HepG2 (cell line): ENCODE data around the gene MYO10.

Source experiments
- CBX5 ChIP-seq: sonication (generic); formaldehyde crosslinking; IDR thresholded peaks from 2 replicates; pipeline ENCODE4 v1.4.0; 2020; ENCODE audit warnings: missing genetic modification reagents, borderline replicate concordance
- FOXA1 ChIP-seq, 2 experiments: fragments of 450-650 bp in 1 of 2; sonication (generic) in 1 of 2; formaldehyde crosslinking in 1 of 2; IDR thresholded peaks; 2 replicates each; pipeline versions ENCODE4 v1.4.0 to v1.6.1; 2016 to 2020; ENCODE audit warnings: missing genetic modification reagents in 1 of 2
- HIVEP1 ChIP-seq: sonication (generic); formaldehyde crosslinking; IDR thresholded peaks from 2 replicates; pipeline ENCODE4 v1.4.0; 2020; ENCODE audit warnings: mild to moderate bottlenecking, missing genetic modification reagents
- HNRNPK ChIP-seq: fragments of 200-400 bp; formaldehyde crosslinking; IDR thresholded peaks from 2 replicates; pipeline ENCODE4 v1.6.1; 2018; ENCODE audit warnings: low read length, low read depth, moderate library complexity, mild to moderate bottlenecking; ENCODE audit not compliant: poor library complexity, severe bottlenecking
- MEIS1 ChIP-seq: sonication (generic); formaldehyde crosslinking; IDR thresholded peaks from 2 replicates; pipeline ENCODE4 v1.9.0; 2021; ENCODE audit warnings: mild to moderate bottlenecking, missing genetic modification reagents, moderate library complexity, borderline replicate concordance
- ZNF331 ChIP-seq: sonication (generic); formaldehyde crosslinking; IDR thresholded peaks from 2 replicates; pipeline ENCODE4 v1.4.0; 2020; ENCODE audit warnings: missing genetic modification reagents
- ZNF749 ChIP-seq: sonication (generic); formaldehyde crosslinking; IDR thresholded peaks from 2 replicates; pipeline ENCODE4 v1.8.0; 2022; ENCODE audit warnings: mild to moderate bottlenecking, missing genetic modification reagents, moderate library complexity, borderline replicate concordance
- ZNF839 ChIP-seq: sonication (generic); formaldehyde crosslinking; IDR thresholded peaks from 2 replicates; pipeline ENCODE4 v1.4.0; 2020; ENCODE audit warnings: missing genetic modification reagents, mild to moderate bottlenecking, borderline replicate concordance
- TF ChIP-seq, protein P1 (sequence below): sonication (generic); formaldehyde crosslinking; IDR thresholded peaks from 2 replicates; pipeline ENCODE4 v1.5.0; 2020; ENCODE audit warnings: mild to moderate bottlenecking, missing genetic modification reagents, moderate library complexity

DNA sequence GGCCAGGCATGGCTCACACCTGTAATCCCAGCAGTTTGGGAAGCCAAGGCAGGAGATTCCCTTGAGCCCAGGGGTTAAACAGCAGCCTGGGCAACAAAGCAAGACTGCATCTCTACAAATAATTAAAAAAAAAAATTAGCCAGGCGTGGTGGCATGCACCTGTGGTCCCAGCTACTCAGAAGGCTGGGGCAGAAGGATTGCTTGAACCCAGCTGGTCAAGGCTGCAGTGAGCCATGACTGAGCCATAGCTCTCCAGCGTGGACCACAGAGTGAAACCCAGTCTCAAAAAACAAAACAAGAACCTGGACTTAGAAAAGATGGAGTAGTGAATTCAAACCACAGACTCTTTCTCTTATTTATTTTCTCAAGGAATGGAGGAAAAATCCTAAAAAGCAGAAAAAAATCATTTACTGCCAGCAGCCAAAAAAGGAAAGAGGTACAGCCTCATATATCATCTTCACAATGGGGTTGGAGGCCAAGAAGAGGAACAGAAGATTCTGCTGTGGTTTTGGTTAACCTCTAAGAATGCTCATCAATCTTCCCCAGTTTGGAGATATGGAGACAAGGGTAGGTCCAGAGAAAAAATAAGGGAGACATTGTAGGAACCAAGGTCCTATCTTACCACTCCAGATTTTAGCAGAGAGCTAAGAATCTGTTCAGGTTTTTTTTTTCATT is 40.0 kb upstream of the MYO10 start:
- TF ChIP-seq ZNF839 (CRISPR knock-in tag) (no peak), HIVEP1 (CRISPR knock-in tag) (no peak), ZNF749 (CRISPR knock-in tag) (no peak), FOXA1 (IDR thresholded peaks at IDR 0.05) (no peak), FOXA1 (CRISPR knock-in tag; IDR thresholded peaks at IDR 0.05) (no peak), HNRNPK (no peak), MEIS1 (CRISPR knock-in tag) (no peak), ZNF331 (no peak), CBX5 (CRISPR knock-in tag) (no peak)
- TF ChIP-seq, protein P1, sequence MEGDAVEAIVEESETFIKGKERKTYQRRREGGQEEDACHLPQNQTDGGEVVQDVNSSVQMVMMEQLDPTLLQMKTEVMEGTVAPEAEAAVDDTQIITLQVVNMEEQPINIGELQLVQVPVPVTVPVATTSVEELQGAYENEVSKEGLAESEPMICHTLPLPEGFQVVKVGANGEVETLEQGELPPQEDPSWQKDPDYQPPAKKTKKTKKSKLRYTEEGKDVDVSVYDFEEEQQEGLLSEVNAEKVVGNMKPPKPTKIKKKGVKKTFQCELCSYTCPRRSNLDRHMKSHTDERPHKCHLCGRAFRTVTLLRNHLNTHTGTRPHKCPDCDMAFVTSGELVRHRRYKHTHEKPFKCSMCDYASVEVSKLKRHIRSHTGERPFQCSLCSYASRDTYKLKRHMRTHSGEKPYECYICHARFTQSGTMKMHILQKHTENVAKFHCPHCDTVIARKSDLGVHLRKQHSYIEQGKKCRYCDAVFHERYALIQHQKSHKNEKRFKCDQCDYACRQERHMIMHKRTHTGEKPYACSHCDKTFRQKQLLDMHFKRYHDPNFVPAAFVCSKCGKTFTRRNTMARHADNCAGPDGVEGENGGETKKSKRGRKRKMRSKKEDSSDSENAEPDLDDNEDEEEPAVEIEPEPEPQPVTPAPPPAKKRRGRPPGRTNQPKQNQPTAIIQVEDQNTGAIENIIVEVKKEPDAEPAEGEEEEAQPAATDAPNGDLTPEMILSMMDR (CRISPR knock-in tag), result no peak
